Muscle layer of colon (tissue), 2 donors: Measurements from ENCODE around the gene ID1.
"Not testable (repeated sequence)": the region's sequence is repeated elsewhere in the genome, so short reads cannot be mapped to it uniquely, and the experiment has no call there.

ENCODE experiments used
- H3K27ac ChIP-seq: one replicate; pipeline ENCODE4 v1.7.0; 2013; ENCODE audit warnings: low read depth, mild to moderate bottlenecking, low read length, moderate library complexity
- H3K27me3 ChIP-seq, 2 donors: one replicate each; pipeline ENCODE4 v1.7.0; 2013; ENCODE audit warnings: low read length in 2 of 2, mild to moderate bottlenecking in 2 of 2; ENCODE audit not compliant: insufficient read depth in 2 of 2, control insufficient read depth in 1 of 2
- H3K36me3 ChIP-seq: one replicate; pipeline ENCODE4 v1.7.0; 2013; ENCODE audit warnings: mild to moderate bottlenecking, low read length; ENCODE audit not compliant: insufficient read depth
- H3K4me1 ChIP-seq: one replicate; pipeline ENCODE4 v1.7.0; 2013; ENCODE audit warnings: mild to moderate bottlenecking, low read length; ENCODE audit not compliant: insufficient read depth
- H3K4me3 ChIP-seq, 2 donors: one replicate each; pipeline ENCODE4 v1.7.0; 2013; ENCODE audit warnings: low read length in 2 of 2, low read depth in 1 of 2, mild to moderate bottlenecking in 1 of 2, moderate library complexity in 1 of 2
- H3K9ac ChIP-seq: one replicate; pipeline ENCODE4 v1.7.0; 2013; ENCODE audit warnings: low read length
- H3K9me3 ChIP-seq: one replicate; pipeline ENCODE4 v1.7.0; 2013; ENCODE audit warnings: mild to moderate bottlenecking, low read length
- donor health status: abdominal sarcoma.
- donor health status: Adenocarcinoma of cecum.

ID1 gene

GRCh38 chr20:31648104-31648503, 43.0 kb downstream of the ID1 start:
- H3K4me3 ChIP-seq, H3K36me3 ChIP-seq, H3K4me1 ChIP-seq, H3K27ac ChIP-seq, H3K9ac ChIP-seq, H3K9me3 ChIP-seq, H3K27me3 ChIP-seq: not testable (repeated sequence)

DNA sequence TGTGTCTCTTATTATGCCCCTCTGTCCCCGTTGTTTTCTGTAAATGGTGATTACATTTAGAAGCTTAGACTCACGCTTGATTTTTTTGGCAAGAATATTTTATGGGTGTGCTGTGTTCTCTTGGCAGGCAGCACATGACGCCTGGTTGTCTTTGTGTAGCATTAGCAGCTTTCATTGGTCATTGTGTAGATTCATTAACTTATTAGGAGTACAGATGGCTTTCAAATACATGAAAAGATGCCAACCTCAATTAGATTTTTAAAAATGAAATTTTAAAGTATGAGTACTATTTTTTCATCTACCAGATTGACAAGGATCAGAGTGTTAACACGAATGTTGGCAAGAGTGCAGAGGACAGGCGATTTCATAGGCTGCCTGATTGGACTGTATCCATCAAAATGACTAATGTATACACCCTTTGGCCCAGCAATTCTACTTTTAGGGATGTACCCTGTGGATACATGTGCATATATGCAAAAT, 47.9 kb downstream of the ID1 start:
- H3K27ac ChIP-seq, result no peak overlapping the region
- H3K36me3 ChIP-seq, result no peaks in the 10 kb centered on the region
- peaks cover 7% of the 10 kb centered on the region for H3K4me1 ChIP-seq
- H3K9ac ChIP-seq, result no peak overlapping the region
- no peaks in the 10 kb centered on the region for H3K9me3 ChIP-seq
- H3K4me3 ChIP-seq, result no peak overlapping the region
- H3K27me3 ChIP-seq, result no peaks in the 10 kb centered on the region

- Histone ChIP-seq H3K36me3 (no peaks in the 10 kb centered on the region), H3K4me1 (peaks cover 7% of the 10 kb centered on the region), H3K27ac (no peak overlapping the region), H3K9ac (no peak overlapping the region), H3K27me3 (no peaks in the 10 kb centered on the region), H3K9me3 (no peaks in the 10 kb centered on the region), H3K4me3 (no peak overlapping the region)
Observed at GRCh38 chr20:31653561-31653960, 48.5 kb downstream of the ID1 start.

DNA sequence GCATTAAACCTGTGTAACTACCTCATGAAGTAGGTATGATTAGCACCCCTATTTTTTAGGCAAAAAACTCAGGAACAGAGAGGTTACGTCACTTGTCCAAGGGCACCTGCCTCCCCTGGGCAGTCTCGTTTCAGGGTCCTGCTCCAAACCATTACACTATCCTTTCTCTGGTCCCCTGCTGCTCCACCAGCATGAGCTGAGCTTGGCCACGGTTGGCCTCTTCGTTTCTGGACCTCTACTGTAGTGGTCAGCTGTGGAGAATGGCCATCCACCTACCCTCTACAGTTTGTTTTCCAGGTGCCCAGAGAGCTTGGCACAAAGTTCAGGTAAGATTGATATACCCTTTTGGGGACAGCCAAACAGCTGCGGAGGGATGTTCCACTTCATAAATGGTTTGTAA, 49.4 kb downstream of the ID1 start:
- no peaks in the 10 kb centered on the region for H3K36me3 ChIP-seq
- H3K9me3 ChIP-seq, result no peaks in the 10 kb centered on the region
- no peak overlapping the region for H3K9ac ChIP-seq
- H3K4me1 ChIP-seq, result peaks cover 7% of the 10 kb centered on the region
- H3K27me3 ChIP-seq, result no peaks in the 10 kb centered on the region
- no peak overlapping the region for H3K4me3 ChIP-seq
- no peak overlapping the region for H3K27ac ChIP-seq
